Astrocyte (in vitro differentiated cells and primary cell): ENCODE measurements around the gene KCNJ12. TPM values are rescaled to one million over a fixed set of nuclear protein-coding genes. Genes with fewer than 3 reads are reported as not detected.
"Not testable (repeated sequence)": the region's sequence is repeated elsewhere in the genome, so short reads cannot be mapped to it uniquely, and the experiment has no call there.

Experiments used
- DNase-seq: peaks from one replicate; pipeline ENCODE4 v3.0.0-alpha.2; 2010; ENCODE audit warnings: low read depth
- FAIRE-seq: peaks from 2 replicates; lab custom pipeline; 2011; peaks lifted over from hg19 to GRCh38; lab: Jason Lieb, UNC
- H2AFZ ChIP-seq: 2 replicates; pipeline ENCODE4 v1.6.0; 2012; ENCODE audit warnings: low read depth, low read length, inconsistent platforms
- H3K27ac ChIP-seq: 2 replicates; pipeline ENCODE4 v1.5.1; 2011; ENCODE audit warnings: low read depth, low read length, inconsistent platforms
- H3K27me3 ChIP-seq: 2 replicates; pipeline ENCODE4 v1.6.0; 2011; ENCODE audit warnings: low read length, inconsistent platforms; ENCODE audit not compliant: insufficient read depth
- H3K36me3 ChIP-seq: 2 replicates; pipeline ENCODE4 v1.5.1; 2011; ENCODE audit warnings: low read length, inconsistent platforms; ENCODE audit not compliant: insufficient read depth
- H3K4me1 ChIP-seq: 2 replicates; pipeline ENCODE4 v1.5.1; 2011; ENCODE audit warnings: low read length, inconsistent platforms; ENCODE audit not compliant: insufficient read depth
- H3K4me2 ChIP-seq: 2 replicates; pipeline ENCODE4 v1.6.0; 2012; ENCODE audit warnings: low read length, inconsistent platforms
- H3K4me3 ChIP-seq: 2 replicates; pipeline ENCODE4 v1.5.1; 2011; ENCODE audit warnings: low read depth, mild to moderate bottlenecking, low read length, inconsistent platforms; ENCODE audit not compliant: insufficient read depth
- H3K79me2 ChIP-seq: 2 replicates; pipeline ENCODE4 v1.6.0; 2012; ENCODE audit warnings: mild to moderate bottlenecking, low read length, inconsistent platforms; ENCODE audit not compliant: insufficient read depth
- H3K9ac ChIP-seq: 2 replicates; pipeline ENCODE4 v1.6.0; 2012; ENCODE audit warnings: mild to moderate bottlenecking, low read length, inconsistent platforms
- H3K9me3 ChIP-seq: 2 replicates; pipeline ENCODE4 v1.5.1; 2012; ENCODE audit warnings: low read depth, mild to moderate bottlenecking, low read length, inconsistent platforms; ENCODE audit not compliant: insufficient read depth
- H4K20me1 ChIP-seq: 2 replicates; pipeline ENCODE4 v1.6.0; 2012; ENCODE audit warnings: low read length, inconsistent platforms; ENCODE audit not compliant: insufficient read depth
- H3K27ac Mint-ChIP-seq: one replicate; pipeline ENCODE4 v1.8.0; 2021; ENCODE audit warnings: mild to moderate bottlenecking, mixed read lengths; ENCODE audit not compliant: unreplicated experiment
- H3K27me3 Mint-ChIP-seq: one replicate; pipeline ENCODE4 v1.8.0; 2021; ENCODE audit warnings: low read depth, mixed read lengths; ENCODE audit not compliant: unreplicated experiment
- H3K36me3 Mint-ChIP-seq: one replicate; pipeline ENCODE4 v1.8.0; 2021; ENCODE audit warnings: low read depth, mixed read lengths; ENCODE audit not compliant: unreplicated experiment
- H3K4me1 Mint-ChIP-seq: one replicate; pipeline ENCODE4 v1.8.0; 2021; ENCODE audit warnings: low read depth, mixed read lengths; ENCODE audit not compliant: unreplicated experiment
- H3K4me3 Mint-ChIP-seq: one replicate; pipeline ENCODE4 v1.8.0; 2021; ENCODE audit warnings: mild to moderate bottlenecking, moderate library complexity, mixed read lengths; ENCODE audit not compliant: unreplicated experiment
- H3K9me3 Mint-ChIP-seq: one replicate; pipeline ENCODE4 v1.8.0; 2021; ENCODE audit warnings: mild to moderate bottlenecking, mixed read lengths; ENCODE audit not compliant: unreplicated experiment
- CTCF ChIP-seq: IDR thresholded peaks from 2 replicates; pipeline ENCODE4 v1.5.1; 2011; ENCODE audit warnings: low read depth, mild to moderate bottlenecking, inconsistent platforms, low read length, moderate library complexity; ENCODE audit not compliant: insufficient read depth
- EZH2 ChIP-seq: IDR thresholded peaks from 2 replicates; pipeline ENCODE4 v1.6.1; 2012; ENCODE audit warnings: mild to moderate bottlenecking, low read length, inconsistent platforms; ENCODE audit not compliant: insufficient read depth
- total RNA-seq: library from RNA; stranded (reverse); gene quantifications from 2 replicates; pipeline ENCODE4 v1.2.1, GENCODE V29; 2021

Gene KCNJ12
- total RNA-seq, 1 donor from 2014 or later = 1.2 TPM

GRCh38 chr17:21339011-21339410, 37.1 kb upstream of the KCNJ12 start:
- H3K4me2 ChIP-seq = no peak overlapping the region
- no peaks in the 10 kb centered on the region for H3K4me1 ChIP-seq
- no peak overlapping the region for H3K4me3 ChIP-seq
- no peak overlapping the region for H3K9ac ChIP-seq
- H3K36me3 Mint-ChIP-seq = no peaks in the 10 kb centered on the region
- H3K9me3 Mint-ChIP-seq = no peaks in the 10 kb centered on the region
- H3K27ac ChIP-seq = no peak overlapping the region
- no peaks in the 10 kb centered on the region for H3K79me2 ChIP-seq
- no peaks in the 10 kb centered on the region for H3K27me3 ChIP-seq
- TF ChIP-seq CTCF (no peak), EZH2 (no peak)
- H3K4me3 Mint-ChIP-seq = no peak overlapping the region
- FAIRE-seq (no peak), DNase-seq (no peak)
- no peak overlapping the region for H3K27ac Mint-ChIP-seq
- no peaks in the 10 kb centered on the region for H3K9me3 ChIP-seq
- peaks cover 8% of the 10 kb centered on the region for H3K27me3 Mint-ChIP-seq
- H2AFZ ChIP-seq = no peak overlapping the region
- H3K36me3 ChIP-seq = no peaks in the 10 kb centered on the region
- H3K4me1 Mint-ChIP-seq = no peaks in the 10 kb centered on the region
- H4K20me1 ChIP-seq = no peaks in the 10 kb centered on the region

- not testable (repeated sequence) for H3K36me3 ChIP-seq, H3K36me3 Mint-ChIP-seq, H2AFZ ChIP-seq, H3K27ac Mint-ChIP-seq, H4K20me1 ChIP-seq, H3K4me1 ChIP-seq, H3K9me3 Mint-ChIP-seq, H3K79me2 ChIP-seq, H3K27ac ChIP-seq, H3K4me3 ChIP-seq, H3K4me1 Mint-ChIP-seq, H3K9me3 ChIP-seq, DNase-seq, H3K27me3 ChIP-seq, H3K9ac ChIP-seq, H3K4me3 Mint-ChIP-seq, FAIRE-seq, H3K4me2 ChIP-seq
- H3K27me3 Mint-ChIP-seq = peaks cover 11% of the 10 kb centered on the region
Observed at GRCh38 chr17:21339571-21339970, 36.6 kb upstream of the KCNJ12 start.

- H3K36me3 Mint-ChIP-seq, H3K4me2 ChIP-seq, H3K27ac ChIP-seq, FAIRE-seq, H3K4me3 ChIP-seq, H4K20me1 ChIP-seq, H3K9me3 Mint-ChIP-seq, H3K27me3 ChIP-seq, H3K36me3 ChIP-seq, DNase-seq, H3K79me2 ChIP-seq, H3K4me1 ChIP-seq, H3K9me3 ChIP-seq, H3K27ac Mint-ChIP-seq, H2AFZ ChIP-seq, H3K9ac ChIP-seq, H3K4me1 Mint-ChIP-seq, H3K4me3 Mint-ChIP-seq: not testable (repeated sequence)
- H3K27me3 Mint-ChIP-seq = peaks cover 11% of the 10 kb centered on the region
Observed at GRCh38 chr17:21340407-21340806, 35.8 kb upstream of the KCNJ12 start.

- H2AFZ ChIP-seq, H3K36me3 ChIP-seq, H3K27ac Mint-ChIP-seq, H3K36me3 Mint-ChIP-seq, H3K27me3 ChIP-seq, H3K9me3 ChIP-seq, H3K4me1 ChIP-seq, FAIRE-seq, H3K4me3 ChIP-seq, H4K20me1 ChIP-seq, H3K9ac ChIP-seq, H3K4me3 Mint-ChIP-seq, H3K4me2 ChIP-seq, H3K4me1 Mint-ChIP-seq, H3K27ac ChIP-seq, H3K79me2 ChIP-seq, H3K9me3 Mint-ChIP-seq, DNase-seq: not testable (repeated sequence)
- peaks cover 11% of the 10 kb centered on the region for H3K27me3 Mint-ChIP-seq
Observed at GRCh38 chr17:21341279-21341678, 34.9 kb upstream of the KCNJ12 start.

GRCh38 chr17:21341925-21342540, 34.1 kb upstream of the KCNJ12 start:
- not testable (repeated sequence) for H3K4me1 ChIP-seq, H3K27ac Mint-ChIP-seq, H3K9ac ChIP-seq, H3K4me3 ChIP-seq, H3K4me2 ChIP-seq, H3K27ac ChIP-seq, H3K4me3 Mint-ChIP-seq, H3K4me1 Mint-ChIP-seq, H2AFZ ChIP-seq, H3K36me3 Mint-ChIP-seq, H3K36me3 ChIP-seq, H3K27me3 ChIP-seq, FAIRE-seq, DNase-seq, H4K20me1 ChIP-seq, H3K79me2 ChIP-seq, H3K9me3 ChIP-seq, H3K9me3 Mint-ChIP-seq
- peaks cover 11% of the 10 kb centered on the region for H3K27me3 Mint-ChIP-seq
